ENCODE measurements around the gene VENTX.
"Not testable (repeated sequence)": the region's sequence is repeated elsewhere in the genome, so short reads cannot be mapped to it uniquely, and the experiment has no call there.

The VENTX gene

DNA sequence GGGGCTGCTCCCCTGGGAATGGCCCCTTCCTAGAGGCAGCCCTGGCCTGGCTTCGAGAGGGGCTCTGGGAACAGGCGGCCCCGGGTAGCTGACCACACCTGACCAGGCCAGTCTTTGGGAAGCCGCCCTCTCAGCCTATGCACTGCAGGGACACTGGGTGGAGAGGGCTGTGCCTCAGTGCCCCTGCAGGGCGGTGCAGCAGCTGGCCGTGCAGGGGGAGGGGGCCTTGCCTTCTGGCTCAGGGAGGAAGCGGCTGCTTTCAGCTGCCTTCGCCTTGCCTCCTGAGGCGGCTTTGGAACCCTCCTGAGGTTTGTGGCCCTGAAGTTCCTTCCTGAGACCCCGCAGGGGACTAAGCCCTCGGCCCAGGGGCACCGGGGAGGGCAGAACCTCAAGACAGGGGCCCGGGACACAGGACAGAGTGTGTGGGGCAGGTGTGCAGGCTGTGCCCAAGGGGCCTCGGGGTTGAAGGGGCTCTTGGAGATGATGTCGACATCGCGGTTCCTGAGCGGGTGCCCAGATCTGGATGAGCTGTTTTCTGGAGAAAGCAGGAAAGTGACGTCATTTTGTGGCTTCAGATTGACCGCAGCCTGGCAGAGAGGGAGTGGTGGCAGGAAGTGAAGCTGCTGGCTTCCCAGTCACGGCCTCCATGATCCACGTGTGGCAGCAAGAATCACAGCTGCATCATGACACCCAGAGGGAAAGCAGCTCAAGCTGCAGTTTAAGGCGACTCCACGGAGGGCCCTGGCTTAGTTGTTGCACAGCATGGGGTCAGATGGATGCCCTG is 21.4 kb downstream of the VENTX start:
- peak; percentile 79 for DNase-seq

DNA sequence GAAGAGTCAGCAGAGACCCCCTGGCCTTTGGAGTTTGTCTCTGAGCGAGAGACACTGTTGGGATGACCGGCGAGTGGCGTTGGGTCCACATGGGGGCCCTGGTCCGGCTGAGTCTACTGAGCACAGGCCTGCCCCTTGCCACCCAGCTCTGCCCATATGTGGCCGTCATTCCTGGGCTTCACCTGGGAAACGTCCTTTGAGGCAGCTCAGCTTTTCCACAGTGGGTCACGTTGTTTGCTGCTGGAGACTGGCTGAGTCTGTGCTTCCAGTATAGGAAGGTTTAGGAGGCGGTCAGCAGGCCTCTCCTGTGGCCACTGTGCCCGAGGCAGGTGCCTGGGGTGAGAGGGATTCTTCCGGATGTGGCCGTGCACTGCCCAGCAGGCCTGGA is 21.9 kb downstream of the VENTX start:
- DNase-seq = no peak

DNA sequence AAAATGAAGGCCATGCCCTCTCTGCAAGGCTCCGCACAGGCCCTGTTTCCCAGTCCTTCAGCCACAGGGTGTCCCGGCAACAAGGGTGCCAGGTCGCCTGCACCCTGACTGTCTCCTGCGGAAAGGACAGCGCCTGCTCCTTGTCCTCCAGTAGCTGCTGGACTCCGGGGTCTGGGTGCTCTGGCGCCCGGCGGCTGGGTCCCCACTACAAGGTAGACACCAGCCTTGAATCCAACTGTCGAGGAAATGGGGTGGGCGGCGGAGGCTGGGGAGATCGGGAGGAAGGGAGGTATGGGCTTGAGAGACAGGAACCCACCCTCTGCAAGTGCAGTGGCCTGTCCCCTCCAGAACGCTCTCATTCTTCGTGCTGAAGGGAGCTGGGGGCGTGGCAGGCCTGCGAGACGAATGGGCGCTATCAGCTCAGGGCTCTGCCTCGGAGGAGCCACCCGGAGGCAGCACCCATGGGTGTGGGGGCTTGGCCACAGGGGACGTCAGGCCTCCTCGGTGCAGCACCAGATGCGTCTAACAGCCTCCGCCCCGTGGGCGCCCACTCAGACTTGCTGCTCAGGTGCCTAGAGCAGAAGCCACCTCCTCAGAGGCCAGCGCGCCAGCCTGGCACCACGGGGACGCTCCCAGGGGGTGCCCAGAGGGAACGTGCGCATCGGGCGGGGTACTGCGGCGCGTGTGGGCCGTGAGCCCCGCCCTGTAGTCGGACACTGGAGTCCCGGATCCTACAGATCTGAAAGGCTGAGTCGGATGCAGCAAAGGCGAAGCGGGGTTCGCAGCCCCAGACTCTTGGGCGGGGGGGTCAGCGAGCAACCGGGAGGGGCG is 23.5 kb downstream of the VENTX start:
- DNase-seq = peak; percentile 64

DNA sequence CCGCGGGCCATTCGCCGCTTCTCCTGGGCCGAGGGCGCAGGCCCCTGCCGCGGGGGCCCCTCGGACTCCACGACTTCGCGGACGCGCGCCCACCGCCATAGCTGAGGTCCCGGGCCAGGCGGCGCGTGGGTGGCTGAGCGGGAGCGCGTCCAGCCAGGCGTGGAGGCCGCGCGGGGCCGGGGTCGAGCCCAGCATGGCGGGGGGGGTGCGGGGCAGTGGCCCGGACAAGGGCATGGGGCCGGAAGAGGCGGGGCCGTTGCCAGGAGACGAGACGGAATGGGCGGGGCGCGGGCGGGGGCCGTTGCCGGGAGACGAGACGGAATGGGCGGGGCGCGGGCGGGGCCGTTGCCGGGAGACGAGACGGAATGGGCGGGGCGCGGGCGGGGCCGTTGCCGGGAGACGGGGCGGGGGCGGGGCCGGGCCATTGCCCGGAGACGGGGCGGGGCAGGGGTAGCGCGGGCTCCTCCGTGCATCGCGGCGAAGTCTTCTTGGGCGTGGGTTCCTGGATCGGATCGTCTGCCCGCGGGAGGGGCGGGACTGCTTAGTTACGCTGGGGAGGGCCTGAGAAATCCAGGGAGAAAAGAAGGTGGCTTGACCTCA is 24.2 kb downstream of the VENTX start:
- peak; percentile 86 for DNase-seq

DNA sequence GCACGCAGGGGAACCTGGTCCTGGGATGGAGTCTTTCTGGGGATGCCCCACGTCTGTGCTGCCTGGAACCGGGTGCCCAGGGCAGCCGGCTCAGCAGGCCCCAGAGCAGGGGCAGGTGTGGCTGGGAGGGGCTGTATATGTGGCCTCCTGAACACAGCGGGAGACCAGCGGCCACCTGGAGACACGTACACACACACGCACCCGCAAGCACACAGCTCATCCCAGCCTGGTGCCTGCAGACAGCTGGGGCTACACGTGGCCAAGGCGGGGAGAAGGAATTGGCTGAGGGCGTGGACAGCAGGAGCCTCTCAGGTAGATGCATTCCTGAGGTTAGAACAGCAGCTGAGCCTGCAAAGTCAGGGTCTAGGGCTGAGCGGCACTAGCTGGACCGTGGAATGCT is 25.0 kb downstream of the VENTX start:
- no peak for DNase-seq

DNA sequence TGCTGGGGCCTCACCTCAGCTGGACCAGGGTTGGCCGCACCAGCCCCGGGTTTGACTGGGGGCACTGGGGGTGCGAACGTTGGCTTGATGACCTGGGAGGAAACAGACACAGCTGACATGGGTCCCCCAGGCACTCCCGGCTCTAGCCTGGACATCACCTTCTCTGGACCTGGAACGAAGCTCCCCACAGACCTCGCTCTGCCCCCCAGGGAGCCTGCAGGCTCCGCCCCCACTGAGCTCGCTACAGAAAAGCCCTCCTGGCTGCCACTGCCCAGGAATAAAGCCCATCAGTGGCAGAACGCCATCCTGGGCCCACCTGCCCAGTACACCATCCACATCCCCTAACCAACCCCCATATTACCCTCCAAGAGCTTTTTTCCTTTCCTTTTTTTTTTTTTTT is 26.0 kb downstream of the VENTX start:
- no peak for DNase-seq

DNA sequence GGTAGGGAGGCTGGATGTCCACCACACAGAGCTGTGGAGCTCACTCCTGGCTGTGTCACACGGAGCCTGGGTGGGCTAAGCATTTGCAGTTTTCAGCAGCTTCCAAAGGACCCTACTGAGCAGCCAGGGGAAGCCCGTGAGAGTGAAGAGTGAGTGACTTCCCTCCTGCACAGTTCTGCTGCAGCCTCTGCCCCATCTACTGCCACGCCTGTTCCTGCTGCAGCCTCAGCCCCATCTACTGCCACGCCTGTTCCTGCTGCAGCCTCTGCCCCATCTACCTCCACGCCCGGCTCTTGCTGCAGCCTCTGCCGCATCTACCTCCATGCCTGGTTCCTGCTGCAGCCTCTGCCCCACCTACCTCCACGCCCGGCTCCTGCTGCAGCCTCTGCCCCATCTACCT is 26.8 kb downstream of the VENTX start:
- peak; percentile 48 for DNase-seq

DNA sequence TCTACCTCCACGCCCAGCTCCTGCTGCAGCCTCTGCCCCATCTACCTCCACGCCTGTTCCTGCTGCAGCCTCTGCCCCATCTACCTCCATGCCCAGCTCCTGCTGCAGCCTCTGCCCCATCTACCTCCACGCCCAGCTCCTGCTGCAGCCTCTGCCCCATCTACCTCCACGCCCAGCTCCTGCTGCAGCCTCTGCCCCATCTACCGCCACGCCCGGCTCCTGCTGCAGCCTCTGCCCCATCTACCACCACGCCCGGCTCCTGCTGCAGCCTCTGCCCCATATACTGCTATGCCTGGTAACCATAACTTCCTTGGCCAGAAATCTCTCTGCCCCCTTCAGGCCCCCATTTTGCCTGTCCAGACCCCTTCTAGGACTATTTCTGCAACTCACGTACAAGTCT is 27.4 kb downstream of the VENTX start:
- not testable (repeated sequence) for DNase-seq

DNA sequence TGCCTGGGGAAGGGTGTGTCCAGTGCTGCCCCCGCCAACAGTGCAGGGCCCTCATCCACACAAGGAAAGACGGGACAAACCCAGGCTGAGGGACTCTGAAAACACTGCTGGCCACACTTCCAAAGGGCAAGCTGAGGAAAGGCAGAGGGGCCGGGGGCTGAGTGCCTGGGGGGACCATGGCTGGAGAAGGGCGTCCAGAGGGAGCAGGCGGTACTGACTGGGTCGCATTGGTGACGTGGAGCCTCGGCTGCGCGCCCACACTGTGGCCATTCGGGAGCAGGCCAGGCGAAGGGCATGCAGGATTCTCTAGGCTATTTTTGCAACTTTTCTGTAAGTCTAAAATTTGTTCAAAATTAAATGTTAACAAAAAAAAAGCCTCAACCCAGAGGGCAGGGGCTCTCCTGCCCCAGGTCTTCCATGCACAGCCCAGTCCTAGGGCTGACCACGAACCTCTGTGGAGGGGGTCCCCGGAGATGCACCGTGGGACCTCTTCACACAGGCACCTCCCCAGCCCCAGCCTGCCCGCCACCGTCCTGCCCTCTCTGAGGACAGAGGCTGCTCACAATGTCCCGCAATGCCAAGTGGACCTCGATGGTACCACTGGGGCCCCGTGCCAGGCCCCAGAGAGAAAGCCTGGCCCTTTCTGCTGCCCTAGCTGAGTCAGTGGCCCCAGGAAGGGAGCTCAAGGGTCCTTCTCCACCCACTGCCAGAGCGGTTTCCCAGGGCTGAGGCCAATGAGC is 28.6 kb downstream of the VENTX start:
- no peak for DNase-seq

DNA sequence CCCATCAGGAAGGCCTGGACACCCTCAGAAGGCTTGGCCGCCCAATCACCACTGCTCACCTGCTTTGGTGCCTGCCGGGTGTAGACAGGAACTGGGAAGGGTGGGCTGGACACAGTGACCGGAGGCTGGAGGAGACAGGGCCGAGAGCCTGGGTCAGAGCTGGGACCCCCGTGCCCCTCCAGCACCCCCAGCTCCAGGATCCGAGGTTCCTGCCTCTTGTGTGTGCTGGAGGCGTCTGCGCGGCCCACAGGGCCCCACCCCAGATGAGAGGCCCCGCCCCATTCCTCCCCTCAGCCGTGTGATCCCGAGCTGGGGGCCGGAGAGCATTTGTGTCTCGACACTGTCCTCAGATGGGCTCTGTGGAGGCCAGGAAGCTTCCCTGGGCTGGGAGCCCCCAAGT is 29.6 kb downstream of the VENTX start:
- no peak for DNase-seq

DNA sequence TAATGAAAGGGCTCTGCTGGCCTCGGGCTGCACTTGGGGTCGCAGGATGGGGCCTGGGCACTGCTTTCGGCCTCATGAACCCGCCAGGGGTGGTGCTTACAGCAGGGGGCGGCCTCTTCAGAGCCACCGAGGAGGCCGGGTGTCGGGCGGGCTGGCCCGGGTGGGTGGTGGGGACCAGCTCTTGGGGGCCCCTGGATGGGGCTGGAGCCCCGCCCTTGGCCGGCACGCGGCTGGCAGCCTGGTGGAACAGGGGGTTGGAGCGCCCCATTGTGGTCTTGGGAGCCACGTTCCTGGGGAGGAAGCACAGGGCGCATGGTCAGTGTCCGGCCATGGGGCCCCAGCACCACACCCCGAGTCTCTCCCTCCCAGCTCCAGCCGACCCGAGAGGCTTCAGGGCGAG is 30.2 kb downstream of the VENTX start:
- DNase-seq = no peak

DNA sequence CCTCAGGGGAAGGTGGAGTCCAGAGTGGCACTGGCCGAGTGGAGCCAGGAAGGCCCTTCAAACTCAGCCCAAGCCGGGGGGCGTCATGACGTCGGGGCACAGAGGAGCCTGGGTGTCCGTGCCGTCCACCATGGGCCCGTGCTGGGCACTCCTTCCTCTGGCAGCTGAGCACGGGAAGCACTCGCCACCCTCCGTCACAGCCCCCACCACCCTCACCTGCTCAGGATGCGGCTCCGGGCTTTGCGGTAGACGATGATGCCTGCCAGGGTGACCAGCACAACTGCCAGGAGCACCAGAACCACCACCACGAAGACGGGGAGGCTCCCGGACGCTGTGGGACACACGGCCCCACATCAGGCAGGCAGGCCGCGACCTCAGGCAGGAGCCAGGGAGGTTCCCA is 30.9 kb downstream of the VENTX start:
- no peak for DNase-seq

DNA sequence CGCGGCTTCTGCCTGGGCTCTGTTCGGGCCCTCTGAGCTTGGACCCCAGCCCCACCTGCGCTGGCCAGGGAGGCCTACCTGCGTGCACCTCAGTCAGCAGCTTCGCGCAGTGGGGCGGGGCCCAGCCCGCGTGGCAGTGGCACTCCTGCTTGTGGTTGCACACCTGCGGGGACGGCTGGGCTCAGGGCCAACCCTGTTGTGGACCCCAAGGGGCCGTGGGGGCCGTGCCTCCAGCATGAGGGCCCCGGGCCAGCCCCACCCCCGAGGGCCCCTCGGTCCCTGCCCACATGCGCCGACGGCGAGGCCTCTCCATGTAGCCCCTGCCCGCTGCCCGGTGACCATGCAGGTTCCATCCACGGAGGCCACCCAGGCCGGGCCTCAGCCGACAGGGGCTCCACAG is 31.7 kb downstream of the VENTX start:
- DNase-seq = no peak

DNA sequence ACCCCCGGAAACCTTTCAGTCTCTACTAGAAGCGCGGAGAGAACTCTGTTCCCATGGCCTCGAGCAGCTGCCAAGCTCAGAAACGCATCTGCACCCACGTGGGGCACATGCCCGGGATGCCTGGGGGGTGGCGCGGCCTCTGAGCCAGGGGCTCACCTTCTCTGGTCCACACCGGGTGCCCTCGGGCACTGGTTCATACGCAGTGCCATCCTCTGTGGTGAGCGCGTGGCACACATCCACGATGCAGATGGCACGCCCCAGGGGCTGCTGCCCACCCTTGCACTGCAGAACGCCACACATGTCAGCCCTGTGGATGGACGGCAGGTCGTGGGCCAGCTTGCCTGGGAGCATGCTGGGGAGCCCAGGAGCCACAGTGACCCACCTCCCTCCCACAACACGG is 32.5 kb downstream of the VENTX start:
- no peak for DNase-seq

DNA sequence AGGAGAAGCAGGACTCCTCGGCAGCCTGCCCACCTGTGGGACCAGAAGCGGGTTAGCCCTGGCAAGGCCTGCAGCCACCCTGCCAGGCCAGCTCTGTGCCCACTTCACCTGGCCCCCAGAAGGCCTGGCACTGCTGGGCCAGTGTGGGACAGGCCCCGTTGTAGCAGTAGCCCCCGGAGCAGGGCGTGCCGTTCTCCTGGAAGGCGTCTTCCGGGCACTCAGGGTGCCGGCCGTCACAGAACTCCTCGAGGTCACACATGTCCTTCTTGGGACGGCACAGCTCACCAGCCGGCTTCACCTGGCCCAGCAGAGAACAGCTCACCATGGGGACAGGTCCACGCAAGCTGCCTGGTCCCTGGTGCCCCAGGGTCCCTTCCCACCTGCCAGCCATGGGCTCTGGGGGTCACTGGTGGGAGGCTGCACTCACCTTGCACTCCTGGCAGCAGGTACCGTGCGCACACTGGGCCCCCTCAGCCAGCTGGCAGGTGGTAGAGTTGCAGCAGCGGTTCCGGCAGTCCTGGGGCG is 33.2 kb downstream of the VENTX start:
- no peak for DNase-seq

DNA sequence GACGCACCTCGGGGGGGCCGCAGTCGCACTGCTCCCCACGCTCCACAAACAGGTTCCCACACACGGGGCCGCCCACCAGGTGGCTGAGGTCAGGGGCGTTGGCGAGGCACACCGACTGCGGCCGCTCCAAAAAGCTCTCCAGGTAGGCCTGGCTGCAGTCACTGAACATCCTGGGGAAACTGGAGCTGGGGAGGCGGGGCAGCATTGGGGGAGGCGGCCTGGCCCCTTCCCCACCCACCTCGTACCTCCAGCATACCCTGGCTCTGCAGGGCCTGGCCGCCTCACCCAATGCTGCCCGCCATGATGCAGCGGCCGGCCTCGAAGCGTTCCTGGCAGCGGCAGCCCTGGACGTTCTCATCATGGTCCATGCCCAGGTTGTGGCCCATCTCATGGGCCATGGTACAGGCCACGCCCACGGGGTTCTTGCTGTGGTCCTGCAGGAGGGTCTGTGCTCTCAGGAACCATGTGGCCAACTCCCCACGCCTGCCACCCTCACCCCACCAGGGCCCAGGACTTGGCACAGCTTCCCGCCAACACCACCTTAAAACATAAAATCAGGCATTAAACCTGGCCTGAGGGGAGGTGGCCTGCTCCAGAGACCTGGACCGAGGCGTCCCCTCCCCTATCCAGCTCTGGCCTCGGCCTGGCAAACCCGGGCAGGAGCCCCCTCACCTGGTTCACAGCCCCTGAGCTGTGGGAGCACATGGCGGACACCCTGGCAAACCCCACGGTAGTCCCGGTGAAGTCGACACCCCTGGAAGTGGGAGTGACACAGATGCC is 34.1 kb downstream of the VENTX start:
- no peak for DNase-seq

DNA sequence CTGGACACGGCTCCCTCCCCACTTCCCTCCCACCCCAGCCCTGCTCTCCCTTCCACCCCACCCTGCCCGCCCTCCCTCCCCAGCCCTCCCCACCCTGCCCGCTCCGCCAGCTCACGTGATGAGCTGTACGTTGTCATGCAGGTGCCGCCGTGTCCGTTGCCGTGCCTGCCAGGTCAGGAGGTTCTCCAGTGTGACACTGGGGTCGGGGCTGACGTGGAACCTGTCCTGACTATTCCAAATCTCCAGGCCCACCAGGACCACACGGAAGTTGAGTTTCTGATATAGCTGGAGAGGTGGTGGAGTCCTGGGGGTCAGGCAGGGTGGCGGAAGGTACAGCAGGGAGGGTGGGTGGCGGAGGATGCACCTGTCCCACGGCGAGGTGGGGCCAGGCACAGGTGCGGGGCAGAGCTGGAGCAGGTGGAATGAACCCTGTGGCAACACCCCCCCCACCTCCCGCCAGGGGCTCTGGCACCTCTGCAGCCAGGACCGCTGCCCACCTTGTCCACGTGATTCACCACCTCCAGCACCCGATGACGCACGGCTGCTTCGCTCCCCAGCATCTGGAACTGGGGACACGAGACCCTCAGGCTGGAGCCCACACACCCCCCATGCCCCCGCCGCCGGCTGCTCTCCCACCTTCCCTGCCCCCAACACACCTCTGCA is 34.8 kb downstream of the VENTX start:
- DNase-seq = no peak

DNA sequence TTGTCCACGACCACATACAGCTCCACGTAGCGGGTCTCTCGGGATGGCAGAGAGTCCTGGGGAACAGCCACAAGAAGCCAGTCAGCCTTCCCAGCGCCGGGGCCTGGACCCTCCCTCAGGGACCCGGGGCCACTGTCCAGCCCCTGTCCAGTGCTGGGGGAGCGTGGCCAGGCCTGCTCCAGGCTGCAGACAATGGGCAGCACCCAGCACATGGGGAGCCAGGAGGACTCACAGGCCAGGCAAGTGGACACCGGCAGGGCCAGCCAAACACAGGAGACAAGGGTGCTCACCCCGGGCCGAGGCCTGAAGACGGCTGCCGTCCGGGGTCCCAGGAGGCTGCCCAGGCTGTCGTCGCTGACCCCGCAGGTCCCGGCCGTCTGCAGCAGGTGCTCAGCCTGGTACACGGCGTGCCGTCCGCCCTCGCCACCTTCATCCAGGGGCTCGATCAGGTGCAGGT is 35.3 kb downstream of the VENTX start:
- no peak for DNase-seq

DNA sequence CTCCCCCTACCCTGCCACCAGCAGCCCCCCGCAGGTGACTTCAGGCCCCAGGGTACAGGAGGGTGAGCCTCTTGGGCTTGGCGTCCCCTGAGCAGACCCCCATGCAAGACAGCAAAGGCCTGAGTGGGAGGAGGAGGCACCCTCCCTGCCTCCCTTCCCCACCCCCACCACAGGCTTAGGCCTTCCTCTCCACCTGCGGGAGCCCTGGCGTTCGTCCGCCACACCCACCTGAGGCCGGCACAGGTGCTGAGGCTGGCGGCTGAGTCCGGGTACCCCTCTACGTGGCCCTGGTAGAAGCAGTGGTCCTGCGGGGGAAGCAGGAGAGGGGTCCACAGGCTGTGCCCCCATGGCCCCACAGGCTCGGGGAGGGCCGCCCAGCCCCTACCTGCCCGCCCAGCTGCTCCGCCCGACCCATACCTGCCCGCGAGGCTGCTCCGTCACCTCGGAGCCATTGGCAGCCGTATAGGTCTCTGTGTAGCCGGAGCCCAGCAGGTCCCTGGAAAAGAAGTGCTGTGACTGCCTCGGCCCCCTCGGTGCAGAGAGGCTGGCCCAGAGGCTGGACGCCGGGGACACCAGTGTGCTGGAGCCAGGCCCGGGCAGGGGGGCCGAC is 36.0 kb downstream of the VENTX start:
- no peak for DNase-seq

DNA sequence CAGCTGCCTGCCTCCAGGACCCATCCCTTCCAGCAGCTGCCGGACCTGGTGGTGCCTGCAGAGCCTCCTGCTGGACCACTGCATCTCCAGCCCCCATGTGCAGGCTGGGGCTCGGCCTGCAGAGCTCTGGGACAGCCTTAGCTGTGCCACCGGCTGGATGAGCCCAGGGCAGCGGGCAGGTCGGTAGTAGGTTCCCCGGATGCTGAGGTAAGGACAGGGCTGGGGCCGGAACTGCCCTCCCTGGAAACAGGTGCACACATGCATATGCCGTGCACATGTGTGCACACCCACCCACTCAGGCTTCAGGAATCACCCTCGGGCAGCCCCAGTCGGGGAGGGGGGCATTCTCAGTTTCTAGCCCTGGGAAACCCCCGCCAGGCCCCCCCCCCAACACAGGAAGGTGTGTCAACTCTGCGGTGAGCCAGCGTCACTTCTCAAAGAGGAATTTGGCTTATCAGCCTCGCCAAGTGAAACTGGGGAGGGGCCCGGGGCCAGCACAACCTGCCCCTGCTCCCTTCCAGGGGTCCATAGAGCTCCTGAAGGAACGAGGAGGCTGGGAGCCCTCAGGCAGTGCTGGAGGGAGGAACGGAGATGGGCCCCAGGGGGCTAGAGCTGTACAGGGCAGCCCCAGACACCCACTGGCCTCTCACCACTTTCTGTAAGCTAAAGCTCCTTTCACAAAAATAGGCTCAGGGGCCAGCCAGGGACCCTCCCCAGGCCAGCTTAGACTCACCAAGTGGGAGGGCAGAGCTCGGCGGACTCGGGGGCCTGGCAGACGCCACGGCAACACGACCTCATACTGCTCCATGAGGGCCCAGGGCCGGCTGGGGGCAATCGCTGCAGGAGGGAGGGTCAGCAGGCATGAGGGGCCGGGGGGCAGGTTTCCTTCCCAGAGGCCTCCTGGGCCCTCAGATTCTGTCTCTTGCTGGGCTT is 37.4 kb downstream of the VENTX start:
- peak; percentile 81 for DNase-seq

Data from activated CD4-positive, alpha-beta T cell treated with anti-CD3 and anti-CD28 coated beads, Interleukin-2, amount 50 U/mL, for 1 hour (primary cell).